Pancreas (tissue), 10 donors: ENCODE results near the gene HDAC4. TPM values are rescaled to one million over a fixed set of nuclear protein-coding genes. Genes with fewer than 3 reads are reported as not detected.

ENCODE experiments used
- ATAC-seq, 4 donors: fragments of 200-7000 bp; cut with Tn5 transposase; one replicate each; pipeline versions ENCODE4 v1.8.0 to v1.9.1; 2020; ENCODE audit warnings: mild to moderate bottlenecking in 4 of 4, moderate library complexity in 4 of 4
- DNase-seq, 6 donors: peaks; one replicate each; pipeline ENCODE4 v3.0.0-alpha.2; 2020
- FAIRE-seq: peaks from 2 replicates; lab custom pipeline; 2012; peaks lifted over from hg19 to GRCh38; lab: Jason Lieb, UNC
- H3K27ac ChIP-seq, 4 donors: fragments of 200-600 bp; sonication (generic); 1 replicate in 3 of 4; 2 replicates in 1 of 4; pipeline versions ENCODE4 v1.5.0 to v1.8.0; 2020
- H3K27me3 ChIP-seq, 4 donors: fragments of 200-600 bp; one replicate each; pipeline ENCODE4 v1.8.0; 2021
- H3K36me3 ChIP-seq, 3 donors: fragments of 200-600 bp; sonication (generic) in 1 of 3; one replicate each; pipeline versions ENCODE4 v1.5.0 to v1.8.0; 2020 to 2021
- H3K4me1 ChIP-seq, 3 donors: fragments of 200-600 bp; one replicate each; pipeline ENCODE4 v1.8.0; 2021
- H3K4me3 ChIP-seq, 4 donors: fragments of 200-600 bp; sonication (generic) in 2 of 4; one replicate each; pipeline versions ENCODE4 v1.5.0 to v1.8.0; 2020 to 2021
- H3K9me3 ChIP-seq, 4 donors: fragments of 200-600 bp; one replicate each; pipeline ENCODE4 v1.8.0; 2021
- CTCF ChIP-seq, 4 donors: fragments of 200-600 bp; sonication (generic) in 3 of 4; IDR thresholded peaks; one replicate each; pipeline versions ENCODE4 v1.5.0 to v1.8.0; 2021; ENCODE audit warnings: antibody characterized with exemption in 4 of 4
- WGBS, 2 donors: extraction: QIAGEN DNeasy Blood & Tissue Kit; methylation state at CpG; one replicate each; pipeline ENCODE4 v1.1.7; 2013; 5-methylcytosine and 5-hydroxymethylcytosine counted together
- intact Hi-C, 3 donors: fragments of 100-400 bp; cut with DNase I; formaldehyde crosslinking; loops; one replicate each; pipeline versions ENCODE4 v1.11.1 to v1.14.2; 2022
- polyA plus RNA-seq, 2 donors: library from polyadenylated mRNA; stranded (reverse); fragments of 200-250 nt; gene quantifications; one replicate each; pipeline ENCODE4 v1.2.3, GENCODE V29; 2013
- total RNA-seq, 6 donors: library from RNA; stranded (reverse); fragmentation: NEBNext Ultra II Directional in 4 of 6; extraction: Animal tissue kit (Norgen Biotek cat#: 25700) in 4 of 6; gene quantifications; one replicate each; pipeline versions ENCODE4 v1.2.1 to v1.2.4, GENCODE V29; 2021 to 2023
- donor health status: healthy with polysubstance abuse.
- donor health status: DM: no; HTN: no; CAD: no; lungs with moderate emphysema.
- donor health status: DM: no; HTN: no; CAD: no.
- donor health status: control.
- donor health status: control.
- donor health status: Bipolar disorder and iron deficiency.
- donor health status: DM: yes; HTN: yes; CAD: no.
- donor health status: DM: no; HTN: no; CAD: no.
- donor health status: DM: no; HTN: no; CAD: no.
- donor health status: DM: yes; HTN: yes; CAD: no.

The HDAC4 gene
- total and polyA plus RNA-seq, 8 donors, result 8.2 to 31.8 (median 16.6) TPM

- no peak overlapping the region for H3K4me3 ChIP-seq
- no peak for FAIRE-seq
- WGBS, 2 donors, result 92 to 93% methylated on average over 15 of the region's 15 CpGs
- no peak for ATAC-seq
- no peak overlapping the region for H3K27ac ChIP-seq
- no peak for TF ChIP-seq CTCF (IDR thresholded peaks at IDR 0.05)
- intact Hi-C loops, result no loop called here
- no peaks in the 10 kb centered on the region for H3K4me1 ChIP-seq
- peak in 1 of 6 donors; percentile 42 for DNase-seq
- peaks cover 0 to 25% (median 3%) of the 10 kb centered on the region in 3 donors for H3K36me3 ChIP-seq
- H3K27me3 ChIP-seq, result no peaks in the 10 kb centered on the region
- H3K9me3 ChIP-seq, result no peaks in the 10 kb centered on the region
Observed at GRCh38 chr2:239138610-239139009, 262.2 kb downstream of the HDAC4 start.

GRCh38 chr2:239137898-239138283 lies 262.9 kb downstream of the HDAC4 start:
- WGBS, 2 donors, result 92 to 96% methylated on average over 3 of the region's 3 CpGs
- intact Hi-C loops, result no loop called here
- Histone ChIP-seq H3K4me1 (no peaks in the 10 kb centered on the region), H3K36me3 (peaks cover 0 to 26% (median 3%) of the 10 kb centered on the region in 3 donors), H3K4me3 (no peak overlapping the region), H3K27me3 (no peaks in the 10 kb centered on the region), H3K27ac (no peak overlapping the region), H3K9me3 (no peaks in the 10 kb centered on the region)
- DNase-seq (no peak), FAIRE-seq (no peak), ATAC-seq (no peak)
- TF ChIP-seq CTCF (IDR thresholded peaks at IDR 0.05), result no peak

GRCh38 chr2:239137165-239137897 lies 263.5 kb downstream of the HDAC4 start:
- FAIRE-seq, result no peak

GRCh38 chr2:239136762-239137161 lies 264.1 kb downstream of the HDAC4 start:
- DNase-seq, result no peak
- no peak for TF ChIP-seq CTCF (IDR thresholded peaks at IDR 0.05)
- ATAC-seq, result no peak
- Histone ChIP-seq H3K27ac (no peak overlapping the region), H3K27me3 (no peaks in the 10 kb centered on the region), H3K4me1 (no peaks in the 10 kb centered on the region), H3K36me3 (peaks cover 0 to 26% (median 3%) of the 10 kb centered on the region in 3 donors), H3K4me3 (no peak overlapping the region), H3K9me3 (no peaks in the 10 kb centered on the region)
- intact Hi-C loops, result no loop called here
- FAIRE-seq, result no peak
- 95 to 96% methylated on average over 6 of the region's 6 CpGs for WGBS, 2 donors

More at GRCh38 chr2:239137165-239137897, 263.5 kb downstream of the HDAC4 start:
- intact Hi-C loops, result no loop called here
- Histone ChIP-seq H3K4me1 (no peaks in the 10 kb centered on the region), H3K27ac (no peak overlapping the region), H3K36me3 (peaks cover 0 to 26% (median 3%) of the 10 kb centered on the region in 3 donors), H3K27me3 (no peaks in the 10 kb centered on the region), H3K9me3 (no peaks in the 10 kb centered on the region), H3K4me3 (no peak overlapping the region)
- ATAC-seq (no peak), DNase-seq (peak in 1 of 6 donors; percentile 27)
- 92 to 96% methylated on average over 26 of the region's 26 CpGs for WGBS, 2 donors
- TF ChIP-seq CTCF (IDR thresholded peaks at IDR 0.05), result no peak

- Histone ChIP-seq H3K9me3 (no peaks in the 10 kb centered on the region), H3K36me3 (peaks cover 0 to 26% (median 3%) of the 10 kb centered on the region in 3 donors), H3K27me3 (no peaks in the 10 kb centered on the region), H3K27ac (no peak overlapping the region), H3K4me1 (no peaks in the 10 kb centered on the region), H3K4me3 (no peak overlapping the region)
- FAIRE-seq (no peak), DNase-seq (no peak), ATAC-seq (no peak)
- TF ChIP-seq CTCF (IDR thresholded peaks at IDR 0.05), result no peak
- 83 to 88% methylated on average over 3 of the region's 3 CpGs for WGBS, 2 donors
- intact Hi-C loops, result no loop called here
Observed at GRCh38 chr2:239136203-239136602, 264.6 kb downstream of the HDAC4 start.
